Smooth muscle cell of the brain vasculature (primary cell): ENCODE results near the gene MYO1G.
"Not testable (repeated sequence)": the region's sequence is repeated elsewhere in the genome, so short reads cannot be mapped to it uniquely, and the experiment has no call there.

Experiments used
- DNase-seq: peaks from one replicate; pipeline ENCODE4 v3.0.0-alpha.2; 2012; ENCODE audit warnings: low read depth, low spot score

The MYO1G gene

GRCh38 chr7:44978511-44979366, at the start of gene MYO1G:
MYO1G (minus strand) TSS chr7:44979015; CDS start chr7:44978961, 54 bp downstream.
- no peak for DNase-seq

DNA sequence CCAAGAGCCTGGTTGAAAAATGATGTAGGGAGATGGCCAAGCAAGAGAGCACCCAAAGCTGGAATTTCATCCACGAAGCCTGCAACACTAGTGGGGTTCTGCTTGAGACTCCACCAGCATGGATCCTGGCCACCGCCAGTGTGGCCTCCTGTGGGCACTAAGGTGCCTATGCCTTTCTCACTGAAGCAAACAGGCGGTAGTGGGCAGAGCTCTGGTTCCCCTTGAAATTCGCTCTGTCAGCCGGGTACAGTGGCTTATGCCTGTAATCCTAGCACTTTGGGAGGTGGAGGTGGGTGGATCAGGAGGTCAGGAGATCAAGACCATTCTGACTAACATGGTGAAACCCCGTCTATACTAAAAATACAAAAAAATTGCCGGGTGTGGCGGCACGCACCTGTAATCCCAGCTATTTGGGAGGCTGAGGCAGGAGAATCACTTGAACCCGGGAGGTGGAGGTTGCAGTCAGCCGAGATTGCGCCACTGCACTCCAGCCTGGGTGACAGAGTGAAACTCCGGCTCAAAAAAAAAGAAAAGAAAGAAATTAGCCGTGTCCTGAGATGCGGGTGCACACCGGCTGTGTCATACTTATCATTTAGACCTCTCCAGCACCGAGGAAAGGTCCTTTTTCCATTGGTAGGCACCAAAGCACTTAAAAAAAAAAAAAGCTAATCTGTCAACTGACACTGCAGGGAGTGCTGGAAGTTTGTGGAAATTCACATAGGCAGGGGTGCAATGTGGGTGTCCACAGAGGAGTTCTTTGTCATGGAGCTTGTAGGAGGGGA, 49.5 kb upstream of the MYO1G start:
- DNase-seq: no peak

- DNase-seq: no peak
Measured at GRCh38 chr7:45027774-45028114, 48.9 kb upstream of the MYO1G start.

DNA sequence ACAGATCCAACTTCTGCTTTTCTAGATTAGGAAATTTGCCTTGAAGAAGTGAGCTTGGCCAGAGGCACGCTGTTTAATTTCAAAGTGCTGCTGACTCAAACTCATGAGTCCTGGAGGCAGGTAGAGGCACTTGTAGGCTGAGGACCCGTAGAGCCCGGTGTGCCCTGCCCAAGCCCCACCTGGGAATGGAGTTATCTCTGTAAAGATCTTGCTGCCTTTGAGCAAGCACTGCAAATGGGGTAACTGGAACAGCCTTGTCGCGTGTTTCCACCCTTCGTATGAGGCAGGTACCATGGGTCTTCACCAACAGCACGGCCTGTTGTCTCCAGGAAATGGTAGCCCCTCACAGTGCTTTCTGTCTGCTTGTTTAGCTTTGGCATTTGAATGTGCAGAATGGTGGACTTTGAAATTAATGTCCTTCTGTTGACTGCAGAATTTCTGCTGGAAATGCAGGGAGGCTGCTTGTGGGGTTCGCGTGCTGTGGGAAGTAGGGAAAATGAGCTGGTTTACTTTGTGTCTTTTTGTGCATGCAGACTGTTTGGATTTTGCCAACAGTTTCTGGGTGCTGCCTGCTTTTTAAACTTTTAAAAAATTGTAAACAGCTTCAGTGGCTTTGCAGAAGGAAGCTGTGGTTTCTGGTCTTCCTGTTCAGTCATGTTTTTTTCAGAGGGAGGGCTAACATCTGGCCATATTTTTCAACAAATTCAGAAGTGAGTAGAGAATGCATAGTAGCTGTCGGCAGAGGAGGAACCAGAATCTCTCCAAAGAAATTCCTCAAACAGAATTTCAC, 48.4 kb upstream of the MYO1G start:
- DNase-seq: no peak

- DNase-seq: no peak
Measured at GRCh38 chr7:45026013-45026412, 47.2 kb upstream of the MYO1G start.

- DNase-seq: not testable (repeated sequence)
Measured at GRCh38 chr7:45025473-45025872, 46.7 kb upstream of the MYO1G start.

GRCh38 chr7:45024126-45024744, 45.4 kb upstream of the MYO1G start:
- no peak for DNase-seq

DNA sequence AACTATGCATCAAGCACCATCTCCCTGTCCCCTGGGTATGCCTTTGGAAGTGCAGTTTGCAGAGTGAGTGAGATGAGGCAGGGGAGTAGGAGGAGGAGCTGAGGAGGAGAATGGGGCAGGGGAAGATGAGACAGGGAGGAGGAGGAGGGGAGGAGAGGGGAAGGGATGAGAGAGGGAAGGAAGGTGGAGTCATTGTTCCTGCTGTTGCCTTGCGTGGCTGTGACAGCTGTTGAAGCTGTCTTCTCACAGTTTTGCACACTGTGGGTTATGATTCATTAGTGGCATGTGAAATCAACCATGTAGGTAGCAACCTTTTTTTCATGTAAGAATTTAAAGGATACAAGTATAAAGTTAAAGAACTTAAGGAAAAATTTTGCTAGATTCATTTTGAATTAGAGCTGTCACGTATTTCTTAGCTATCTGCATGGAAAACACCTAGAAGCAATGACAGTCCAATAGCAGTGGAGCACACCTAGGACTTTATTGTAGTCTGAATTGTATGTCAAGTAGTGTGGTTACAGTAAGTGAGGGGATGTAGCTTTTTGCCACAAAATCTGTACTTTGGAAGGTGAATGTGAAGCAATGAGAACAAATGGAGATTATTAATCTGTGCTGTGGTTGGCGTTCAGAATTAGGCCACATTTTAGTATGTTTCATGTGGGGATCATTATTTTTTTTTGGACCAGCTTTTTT, 42.9 kb upstream of the MYO1G start:
- no peak for DNase-seq

DNA sequence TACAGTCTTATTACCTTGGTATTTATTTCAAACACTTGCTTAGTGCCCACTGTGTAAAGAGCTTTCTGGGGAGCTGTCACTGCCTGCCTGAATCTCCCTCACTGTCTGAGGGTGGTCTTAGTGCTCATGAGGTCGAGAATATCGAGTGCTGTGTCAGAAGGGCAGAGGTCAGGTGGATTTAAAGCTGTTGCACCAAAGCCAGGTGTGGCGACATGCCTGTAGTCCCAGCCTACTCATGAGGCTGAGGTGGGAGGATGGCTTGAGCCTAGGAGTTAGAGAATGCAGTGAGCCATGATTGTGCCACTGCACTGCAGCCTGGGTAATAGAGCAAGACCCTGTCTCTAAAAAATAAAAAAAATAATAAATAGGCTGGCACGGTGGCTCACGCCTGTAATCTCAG, 42.1 kb upstream of the MYO1G start:
- no peak for DNase-seq

- DNase-seq: no peak
Measured at GRCh38 chr7:45017253-45017652, 38.4 kb upstream of the MYO1G start.

DNA sequence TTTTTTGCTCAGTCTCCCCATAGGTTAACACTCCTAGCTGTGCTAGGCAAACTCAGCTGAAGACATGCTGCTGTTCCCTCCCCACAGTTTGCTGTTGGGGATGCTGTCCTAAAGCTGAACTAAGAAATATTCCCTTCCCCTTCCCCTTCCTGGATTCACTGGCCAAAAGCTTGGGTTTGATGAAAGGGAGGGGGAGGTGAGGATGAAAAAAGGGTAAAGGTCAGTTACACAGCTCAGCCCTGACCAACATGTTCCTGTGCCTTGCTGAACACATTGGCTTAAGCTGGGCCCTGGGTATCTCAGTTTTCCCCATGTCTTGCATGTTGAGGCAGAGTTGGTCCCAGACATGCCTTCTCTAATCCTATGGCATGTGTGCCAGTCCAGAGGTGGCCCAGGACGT, 36.5 kb upstream of the MYO1G start:
- no peak for DNase-seq

GRCh38 chr7:45013465-45013967, 34.7 kb upstream of the MYO1G start:
- DNase-seq: no peak

DNA sequence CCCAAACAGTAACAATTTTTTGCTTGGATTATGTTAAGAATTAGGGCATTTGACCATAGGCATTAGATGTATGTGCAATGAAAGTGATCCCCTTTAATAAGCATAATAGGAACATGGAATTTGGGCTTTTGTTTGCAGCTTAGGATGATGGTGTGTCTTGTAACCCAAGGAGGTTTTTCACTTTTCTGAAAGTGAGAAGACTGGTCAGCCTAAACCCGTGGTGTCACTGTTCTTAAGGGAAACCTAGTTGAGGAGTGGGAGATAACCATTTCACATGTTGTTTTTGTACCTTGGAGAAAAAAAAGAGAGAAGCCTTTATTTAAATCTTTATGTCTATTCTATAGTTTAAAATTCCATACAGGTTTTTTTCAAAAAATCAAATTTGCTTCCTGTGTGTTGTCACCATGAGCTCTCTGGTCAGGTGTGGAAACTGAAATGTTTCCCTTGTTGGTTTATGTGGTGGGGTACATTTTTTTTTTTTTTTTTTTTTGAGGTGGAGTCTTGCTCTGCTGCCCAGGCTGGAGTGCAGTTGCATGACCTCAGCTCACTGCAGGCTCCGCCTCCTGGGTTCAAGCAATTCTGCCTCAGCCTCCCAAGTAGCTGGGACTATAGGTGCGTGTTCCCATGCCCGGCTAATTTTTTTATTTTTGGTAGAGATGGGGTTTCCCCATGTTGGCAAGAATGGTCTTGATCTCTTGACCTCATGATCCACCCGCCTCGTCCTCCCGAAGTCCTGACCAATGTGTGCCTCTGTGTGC, 28.9 kb upstream of the MYO1G start:
- DNase-seq: no peak

DNA sequence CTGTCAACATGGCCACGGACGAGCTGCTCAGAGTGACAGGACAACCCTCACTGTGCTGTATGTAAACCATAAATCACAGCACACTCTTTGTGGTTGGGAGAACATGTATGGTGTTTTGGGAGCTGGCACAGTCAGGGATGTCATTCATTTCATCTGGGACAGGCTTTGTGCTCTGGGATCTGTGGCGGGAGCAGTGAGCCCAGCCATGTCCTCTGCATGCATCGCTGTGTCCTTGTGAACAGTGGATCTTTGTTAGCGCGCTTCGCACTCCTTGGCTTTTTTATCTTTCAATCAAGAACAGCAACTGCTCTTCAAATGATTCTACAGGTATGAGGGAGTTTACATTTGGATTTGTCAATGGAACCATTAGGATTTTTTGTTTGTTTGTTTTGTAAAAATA, 28.3 kb upstream of the MYO1G start:
- DNase-seq: no peak

DNA sequence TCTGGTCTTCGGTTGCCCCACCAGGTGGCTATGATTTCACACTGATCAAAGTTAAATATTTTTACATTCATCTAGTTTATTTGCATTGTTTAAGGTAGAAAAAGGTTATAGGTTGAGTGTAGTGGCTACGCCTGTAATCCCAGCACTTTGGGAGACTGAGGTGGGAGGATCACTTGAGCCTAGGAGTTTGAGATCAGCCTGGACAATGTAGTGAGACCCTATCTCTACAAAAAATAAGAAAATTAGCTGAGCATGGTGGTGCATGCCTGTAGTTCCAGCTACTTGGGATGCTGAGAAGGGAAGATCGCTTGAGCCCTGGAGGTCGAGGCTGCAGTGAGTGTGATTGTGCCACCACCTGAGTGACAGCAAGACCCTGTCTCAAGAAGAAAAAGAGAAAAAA, 25.0 kb upstream of the MYO1G start:
- no peak for DNase-seq

DNA sequence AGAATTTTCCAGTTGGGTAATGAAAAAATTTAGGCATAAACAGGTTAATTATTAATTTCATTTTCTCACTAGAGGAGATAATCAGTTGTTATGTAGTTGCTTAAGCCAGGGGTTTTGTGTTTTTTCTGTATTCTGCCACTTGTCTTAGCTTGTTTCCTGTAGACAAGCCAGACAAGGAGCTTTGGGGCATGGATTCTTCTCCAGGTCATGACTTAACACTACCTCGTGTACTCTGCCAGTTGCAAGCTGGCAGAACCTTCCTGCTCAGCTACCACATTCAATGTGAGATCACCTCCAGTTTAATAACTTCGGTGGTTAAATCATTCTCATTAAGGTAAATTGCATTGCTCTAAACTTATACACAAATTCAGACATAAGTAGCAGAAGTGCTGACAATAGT, 23.0 kb upstream of the MYO1G start:
- no peak for DNase-seq

DNA sequence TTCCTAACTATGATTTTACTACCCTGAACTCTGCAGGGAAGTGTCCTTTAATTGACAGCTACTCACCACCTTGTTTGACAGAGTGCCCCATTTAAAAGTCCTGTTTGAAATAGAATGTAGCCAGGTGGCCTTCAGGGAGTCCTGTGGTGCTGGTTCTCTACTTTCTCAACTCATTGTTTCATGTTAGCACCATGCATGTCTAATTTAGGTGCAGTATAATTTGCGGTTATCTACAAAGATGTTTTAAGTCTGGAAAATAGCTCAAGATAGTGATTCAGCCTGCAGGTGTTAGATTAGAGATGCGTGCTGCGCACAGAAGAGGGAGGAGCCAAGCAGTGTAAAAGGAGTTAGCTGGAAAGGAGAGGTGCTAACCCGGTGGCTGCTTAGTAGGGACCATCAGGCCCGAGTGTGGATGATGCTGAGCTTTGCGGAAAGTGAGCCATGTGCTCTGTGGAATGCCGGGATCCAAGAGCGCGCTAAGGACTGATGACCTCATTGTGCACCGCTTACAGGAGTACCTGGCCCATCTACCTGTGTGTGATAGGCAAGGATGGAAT, 22.4 kb upstream of the MYO1G start:
- DNase-seq: no peak

- no peak for DNase-seq
Measured at GRCh38 chr7:45000093-45001032, 21.5 kb upstream of the MYO1G start, which contains the start of gene CCM2. CCM2 (plus strand) TSS chr7:45000201; CDS start chr7:45000334, 133 bp downstream.
